ENCODE measurements around the gene TMEM60. TPM values are rescaled to one million over a fixed set of nuclear protein-coding genes. Genes with fewer than 3 reads are reported as not detected.
A peak's percentile ranks its signal among the peaks of the same experiment; 100 is the strongest.

Gene TMEM60
- total RNA-seq, 1 donor from 2014 or later: 19.7 TPM

GRCh38 chr7:77797734-77798393, 370 bp downstream of the TMEM60 start:
- H3K4me1 Mint-ChIP-seq (ENCODE audit: unreplicated experiment): peaks cover 40% of the 10 kb centered on the region
- no peak for TF ChIP-seq CTCF (IDR thresholded peaks at IDR 0.05)

GRCh38 chr7:77796960-77797359, 1.3 kb downstream of the TMEM60 start:
- Mint-ChIP-seq H3K27me3 (ENCODE audit: unreplicated experiment) (no peaks in the 10 kb centered on the region), H3K9me3 (ENCODE audit: unreplicated experiment) (no peaks in the 10 kb centered on the region), H3K4me3 (ENCODE audit: unreplicated experiment) (peak overlapping the region; percentile 92), H3K27ac (ENCODE audit: unreplicated experiment) (no peak overlapping the region), H3K4me1 (ENCODE audit: unreplicated experiment) (peaks cover 38% of the 10 kb centered on the region), H3K36me3 (ENCODE audit: unreplicated experiment) (peaks cover 7% of the 10 kb centered on the region)
- no peak for TF ChIP-seq CTCF (IDR thresholded peaks at IDR 0.05)
- DNase-seq (ENCODE audit: extremely low spot score, unreplicated experiment): no peak

More at GRCh38 chr7:77797734-77798393, 370 bp downstream of the TMEM60 start:
- Mint-ChIP-seq H3K4me3 (ENCODE audit: unreplicated experiment) (peak overlapping the region; percentile 92), H3K27me3 (ENCODE audit: unreplicated experiment) (no peaks in the 10 kb centered on the region), H3K27ac (ENCODE audit: unreplicated experiment) (peak overlapping the region; percentile 92), H3K36me3 (ENCODE audit: unreplicated experiment) (peaks cover 7% of the 10 kb centered on the region), H3K9me3 (ENCODE audit: unreplicated experiment) (no peaks in the 10 kb centered on the region)
- no peak for DNase-seq (ENCODE audit: extremely low spot score, unreplicated experiment)

GRCh38 chr7:77796109-77796508, 2.1 kb downstream of the TMEM60 start:
- DNase-seq (ENCODE audit: extremely low spot score, unreplicated experiment): no peak
- Mint-ChIP-seq H3K9me3 (ENCODE audit: unreplicated experiment) (no peaks in the 10 kb centered on the region), H3K36me3 (ENCODE audit: unreplicated experiment) (peaks cover 7% of the 10 kb centered on the region), H3K27ac (ENCODE audit: unreplicated experiment) (no peak overlapping the region), H3K4me3 (ENCODE audit: unreplicated experiment) (peak overlapping the region; percentile 92), H3K27me3 (ENCODE audit: unreplicated experiment) (no peaks in the 10 kb centered on the region), H3K4me1 (ENCODE audit: unreplicated experiment) (peaks cover 37% of the 10 kb centered on the region)
- TF ChIP-seq CTCF (IDR thresholded peaks at IDR 0.05): no peak

GRCh38 chr7:77794000-77794399, 4.2 kb downstream of the TMEM60 start:
- TF ChIP-seq CTCF (IDR thresholded peaks at IDR 0.05): no peak
- H3K36me3 Mint-ChIP-seq (ENCODE audit: unreplicated experiment): peaks cover 7% of the 10 kb centered on the region
- no peaks in the 10 kb centered on the region for H3K27me3 Mint-ChIP-seq (ENCODE audit: unreplicated experiment)
- no peak overlapping the region for H3K27ac Mint-ChIP-seq (ENCODE audit: unreplicated experiment)
- peaks cover 26% of the 10 kb centered on the region for H3K4me1 Mint-ChIP-seq (ENCODE audit: unreplicated experiment)
- H3K4me3 Mint-ChIP-seq (ENCODE audit: unreplicated experiment): no peak overlapping the region
- DNase-seq (ENCODE audit: extremely low spot score, unreplicated experiment): no peak
- H3K9me3 Mint-ChIP-seq (ENCODE audit: unreplicated experiment): no peaks in the 10 kb centered on the region

- H3K27me3 Mint-ChIP-seq (ENCODE audit: unreplicated experiment): no peaks in the 10 kb centered on the region
- peaks cover 17% of the 10 kb centered on the region for H3K4me1 Mint-ChIP-seq (ENCODE audit: unreplicated experiment)
- no peak for TF ChIP-seq CTCF (IDR thresholded peaks at IDR 0.05)
- H3K27ac Mint-ChIP-seq (ENCODE audit: unreplicated experiment): no peak overlapping the region
- DNase-seq (ENCODE audit: extremely low spot score, unreplicated experiment): no peak
- no peaks in the 10 kb centered on the region for H3K9me3 Mint-ChIP-seq (ENCODE audit: unreplicated experiment)
- H3K36me3 Mint-ChIP-seq (ENCODE audit: unreplicated experiment): peaks cover 7% of the 10 kb centered on the region
- H3K4me3 Mint-ChIP-seq (ENCODE audit: unreplicated experiment): no peak overlapping the region
Measured at GRCh38 chr7:77791956-77792355, 6.3 kb downstream of the TMEM60 start.

Measured in osteocyte (in vitro differentiated cells).